AG04449 (cell line): Measurements from ENCODE around the gene UST.

Source experiments
- CTCF ChIA-PET: fragments of 350-600 bp; formaldehyde crosslinking; extraction: SDS; loops from one replicate; lab custom pipeline; 2021; ENCODE audit warnings: antibody characterized with exemption; lab: Yijun Ruan, JAX
- POLR2A ChIA-PET: fragments of 400-600, 350-600 bp; formaldehyde crosslinking; extraction: SDS; loops from one replicate; lab custom pipeline; 2020; ENCODE audit warnings: antibody characterized with exemption, inconsistent platforms; lab: Yijun Ruan, JAX
- DNase-seq: peaks from one replicate; pipeline ENCODE4 v3.0.0-alpha.2; 2010; ENCODE audit warnings: low read depth, low spot score
- H3K4me3 ChIP-seq: 2 replicates; pipeline ENCODE4 v1.5.1; 2011; ENCODE audit warnings: low read depth, mild to moderate bottlenecking, control low read depth, low read length
- CTCF ChIP-seq: IDR thresholded peaks from one replicate; pipeline ENCODE4 v1.5.1; 2011; ENCODE audit warnings: mild to moderate bottlenecking, moderate library complexity, low read length, control low read depth, inconsistent platforms; ENCODE audit not compliant: insufficient read depth; ENCODE audit errors: missing control alignments

UST gene

DNA sequence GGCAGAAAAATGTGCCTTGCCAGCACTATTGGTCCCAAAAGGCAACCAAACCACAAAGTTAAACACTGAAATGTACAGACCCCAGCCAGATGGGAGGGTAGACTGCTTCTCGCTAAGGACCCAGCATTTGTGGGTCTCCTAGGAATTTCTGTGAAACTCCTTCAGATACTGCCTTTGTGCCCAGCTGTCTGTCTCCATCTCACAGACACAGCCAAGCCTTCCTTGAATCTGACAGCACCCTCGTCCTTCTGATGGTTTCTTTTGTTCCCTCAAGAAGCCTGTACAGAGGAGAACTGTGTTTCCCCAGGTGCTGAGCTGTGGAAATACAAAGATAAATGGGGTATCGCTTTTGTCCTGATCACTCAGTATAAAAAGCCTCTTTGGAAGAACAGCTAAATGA is 316.6 kb downstream of the UST start:
- DNase-seq: no peak
- ChIA-PET CTCF (interaction anchor here (1.2 to 2.2 kb wide), 6 partner anchors 11 to 369 kb away, joined by 4 to 11 read pairs (median 6); no protein-coding TSS in a partner anchor), POLR2A (interaction anchor here (2.0 kb wide), 1 partner anchor 12 kb away, joined by 7 read pairs; no protein-coding TSS in a partner anchor)
- TF ChIP-seq CTCF: no peak
- H3K4me3 ChIP-seq: no peak overlapping the region

DNA sequence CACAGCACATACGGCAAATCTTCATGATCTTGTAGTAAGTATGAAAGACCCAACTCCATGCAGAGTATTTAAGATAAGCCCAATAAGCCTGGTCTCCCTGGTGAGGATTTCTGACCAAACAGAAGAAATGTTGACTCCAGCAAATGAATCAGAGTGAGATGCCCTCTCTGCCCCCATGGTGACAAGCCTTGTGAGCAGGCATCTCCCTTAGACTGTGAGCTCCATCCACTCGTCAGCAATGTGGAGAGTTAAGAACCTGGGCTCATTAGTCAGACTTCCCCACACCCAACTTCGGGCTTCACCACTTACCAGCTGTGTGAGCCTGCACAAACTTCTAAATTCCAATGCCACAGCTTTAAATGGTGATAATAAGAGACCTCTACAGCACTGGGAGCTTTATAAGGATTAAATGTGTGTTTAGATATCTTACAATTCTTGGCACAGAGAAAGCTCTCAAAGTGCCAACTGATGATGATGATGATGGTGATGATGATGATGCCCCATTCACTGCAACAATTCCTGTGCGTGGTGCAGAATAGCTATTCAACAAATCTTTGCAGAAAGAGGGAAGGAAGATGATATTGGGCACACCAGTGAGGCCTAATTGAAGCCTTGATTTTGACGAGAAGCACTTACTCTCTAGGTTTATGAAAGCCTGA is 317.3 kb downstream of the UST start:
- TF ChIP-seq CTCF: no peak
- ChIA-PET CTCF (interaction anchor here (1.2 to 1.8 kb wide), 5 partner anchors 11 to 368 kb away, joined by 4 to 6 read pairs (median 5); no protein-coding TSS in a partner anchor), POLR2A (interaction anchor here (2.0 kb wide), 1 partner anchor 12 kb away, joined by 7 read pairs; no protein-coding TSS in a partner anchor)
- no peak overlapping the region for H3K4me3 ChIP-seq
- no peak for DNase-seq

GRCh38 chr6:149064660-149065015 is 317.8 kb downstream of the UST start:
- H3K4me3 ChIP-seq: no peak overlapping the region
- ChIA-PET CTCF (interaction anchor here (1.3 to 1.8 kb wide), 3 partner anchors 10 to 367 kb away, joined by 4 to 6 read pairs (median 5); no protein-coding TSS in a partner anchor), POLR2A (interaction anchor here (2.0 kb wide), 1 partner anchor 11 kb away, joined by 7 read pairs; no protein-coding TSS in a partner anchor)
- DNase-seq: no peak
- TF ChIP-seq CTCF: no peak

GRCh38 chr6:149065121-149065520 is 318.3 kb downstream of the UST start:
- POLR2A ChIA-PET: interaction anchor here (2.0 kb wide), 1 partner anchor 11 kb away, joined by 7 read pairs; no protein-coding TSS in a partner anchor
- no peak overlapping the region for H3K4me3 ChIP-seq
- no peak for TF ChIP-seq CTCF
- DNase-seq: no peak
- CTCF ChIA-PET: interaction anchor here (0.8 to 1.8 kb wide), 5 partner anchors 10 to 367 kb away, joined by 3 to 6 read pairs (median 5); no protein-coding TSS in a partner anchor

- no peak for TF ChIP-seq CTCF
- POLR2A ChIA-PET: interaction anchor here (2.0 kb wide), 1 partner anchor 10 kb away, joined by 7 read pairs; no protein-coding TSS in a partner anchor
- DNase-seq: no peak
- H3K4me3 ChIP-seq: no peak overlapping the region
- CTCF ChIA-PET: interaction anchor here (0.8 to 1.7 kb wide), 6 partner anchors 9 to 366 kb away, joined by 3 to 6 read pairs (median 4); no protein-coding TSS in a partner anchor
Observed at GRCh38 chr6:149065658-149066556, 319.1 kb downstream of the UST start.
